Measurements from ENCODE around the gene JAK2.
"Not testable (repeated sequence)": the region's sequence is repeated elsewhere in the genome, so short reads cannot be mapped to it uniquely, and the experiment has no call there.

Gene JAK2

DNA sequence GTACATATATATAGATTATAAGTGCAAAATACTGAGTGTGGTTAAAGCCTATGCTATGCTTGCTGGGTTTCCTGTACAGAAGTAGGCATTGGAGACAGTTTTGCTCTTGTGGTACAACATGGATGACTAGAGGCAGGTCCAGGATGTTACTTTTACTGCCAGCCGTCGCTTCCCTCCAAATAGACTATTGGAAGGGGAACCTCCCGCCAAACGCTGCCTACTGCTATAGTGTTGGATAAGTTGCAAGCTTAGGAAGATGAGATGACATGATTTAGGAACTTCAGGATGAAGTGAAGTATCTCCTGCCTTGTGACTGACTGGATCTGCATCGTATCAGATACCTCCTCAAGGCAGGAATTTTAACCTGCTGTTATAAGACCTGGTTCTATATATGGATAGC lies 30.9 kb downstream of the JAK2 start:
- DNase-seq = no peak
- intact Hi-C loops (cut with DNase I) = no loop called here

DNA sequence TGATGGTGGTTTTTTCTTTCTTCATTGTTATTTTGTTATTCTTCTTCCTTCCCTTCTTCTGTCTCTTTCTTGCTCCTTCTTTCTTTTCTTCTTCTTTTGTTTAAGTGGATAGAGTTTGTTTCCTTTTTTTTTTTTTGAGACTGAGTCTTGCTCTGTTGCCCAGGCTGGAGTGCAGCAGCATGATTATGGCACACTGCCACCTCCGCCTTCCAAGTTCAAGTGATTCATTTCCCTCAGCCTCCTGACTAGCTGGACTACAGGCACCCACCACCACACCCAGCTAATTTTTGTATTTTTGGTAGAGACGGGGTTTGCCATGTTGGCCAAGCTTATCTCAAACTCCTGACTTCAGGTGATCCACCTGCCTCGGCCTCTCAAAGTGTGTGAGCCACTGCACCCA lies 40.3 kb downstream of the JAK2 start:
- DNase-seq = no peak
- intact Hi-C loops (cut with DNase I) = no loop called here

DNA sequence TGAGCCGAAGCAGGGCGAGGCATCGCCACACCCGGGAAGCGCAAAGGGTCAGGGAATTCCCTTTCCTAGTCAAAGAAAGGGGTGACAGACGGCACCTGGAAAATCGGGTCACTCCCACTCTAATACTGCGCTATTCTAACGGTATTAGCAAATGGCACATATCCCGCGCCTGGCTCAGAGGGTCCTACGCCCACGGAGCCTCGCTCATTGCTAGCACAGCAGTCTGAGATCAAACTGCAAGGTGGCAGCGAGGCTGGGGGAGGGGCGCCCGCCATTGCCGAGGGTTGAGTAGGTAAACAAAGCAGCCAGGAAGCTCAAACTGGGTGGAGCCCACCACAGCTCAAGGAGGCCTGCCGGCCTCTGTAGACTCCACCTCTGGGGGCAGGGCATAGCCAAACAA lies 46.9 kb downstream of the JAK2 start:
- DNase-seq; intact Hi-C loops (cut with DNase I): not testable (repeated sequence)

DNA sequence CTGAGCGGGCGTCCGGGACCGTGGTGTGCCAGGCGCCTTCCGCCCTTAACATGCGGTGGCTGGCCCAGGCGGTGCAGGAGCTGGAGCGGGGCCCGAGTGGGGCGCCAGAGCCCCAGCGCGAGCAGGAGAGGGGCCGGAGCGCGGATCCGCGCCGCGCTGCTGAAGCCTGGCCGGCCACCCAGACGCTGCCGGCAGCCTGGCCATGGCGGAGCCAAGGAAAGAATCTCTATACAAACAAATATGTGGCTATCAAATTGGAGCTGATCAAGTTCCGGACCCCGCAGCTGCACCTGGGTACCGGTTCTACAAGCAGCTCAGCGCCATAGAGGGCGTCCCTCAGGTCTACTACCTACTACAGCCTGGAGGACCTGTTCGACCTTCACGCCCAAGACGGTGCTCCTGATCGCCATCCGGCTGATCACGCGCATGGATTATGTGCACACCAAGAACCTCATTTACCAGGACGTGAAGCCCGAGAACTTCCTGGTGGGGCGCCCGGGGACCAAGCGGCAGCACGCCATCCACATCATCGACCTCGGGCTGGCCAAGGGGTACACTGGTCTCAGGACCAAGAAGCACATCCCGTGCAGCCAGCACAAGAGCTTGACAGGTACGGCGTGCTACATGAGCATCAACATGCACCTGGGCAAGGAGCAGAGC lies 55.8 kb downstream of the JAK2 start:
- no peak for DNase-seq
- intact Hi-C loops (cut with DNase I) = no loop called here

DNA sequence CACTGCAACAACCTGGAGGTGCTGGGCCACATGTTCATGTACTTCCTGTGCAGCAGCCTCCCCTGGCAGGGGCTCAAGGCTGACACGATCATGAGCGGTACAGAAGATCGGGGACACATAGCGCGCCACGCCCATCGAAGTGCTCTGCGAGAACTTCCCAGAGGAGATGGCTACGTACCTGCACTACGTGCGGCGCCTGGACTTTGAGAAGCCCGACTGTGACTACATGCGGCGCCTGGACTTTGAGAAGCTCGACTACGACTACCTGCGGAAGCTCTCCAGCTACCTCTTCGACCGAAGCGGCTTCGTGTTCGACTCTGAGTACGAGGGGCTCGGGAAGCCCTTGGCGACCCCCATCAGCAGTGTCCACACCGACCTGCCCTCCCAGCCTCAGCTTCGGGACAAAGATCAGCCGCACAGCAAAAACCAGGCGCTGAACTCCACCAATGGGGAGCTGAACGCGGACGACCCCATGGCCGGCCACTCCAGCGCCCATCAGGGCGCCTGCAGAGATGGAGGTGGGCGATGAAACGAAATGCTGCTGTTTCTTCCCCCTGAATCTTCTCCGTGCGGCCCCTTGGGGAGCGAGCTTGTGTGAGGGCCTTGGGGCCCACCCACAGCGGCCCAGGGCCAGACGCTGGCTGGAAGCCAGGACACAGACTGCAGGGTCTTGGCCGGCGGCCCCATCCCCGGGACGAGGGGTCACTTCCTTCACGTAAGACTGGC lies 56.5 kb downstream of the JAK2 start:
- no peak for DNase-seq
- intact Hi-C loops (cut with DNase I) = no loop called here

DNA sequence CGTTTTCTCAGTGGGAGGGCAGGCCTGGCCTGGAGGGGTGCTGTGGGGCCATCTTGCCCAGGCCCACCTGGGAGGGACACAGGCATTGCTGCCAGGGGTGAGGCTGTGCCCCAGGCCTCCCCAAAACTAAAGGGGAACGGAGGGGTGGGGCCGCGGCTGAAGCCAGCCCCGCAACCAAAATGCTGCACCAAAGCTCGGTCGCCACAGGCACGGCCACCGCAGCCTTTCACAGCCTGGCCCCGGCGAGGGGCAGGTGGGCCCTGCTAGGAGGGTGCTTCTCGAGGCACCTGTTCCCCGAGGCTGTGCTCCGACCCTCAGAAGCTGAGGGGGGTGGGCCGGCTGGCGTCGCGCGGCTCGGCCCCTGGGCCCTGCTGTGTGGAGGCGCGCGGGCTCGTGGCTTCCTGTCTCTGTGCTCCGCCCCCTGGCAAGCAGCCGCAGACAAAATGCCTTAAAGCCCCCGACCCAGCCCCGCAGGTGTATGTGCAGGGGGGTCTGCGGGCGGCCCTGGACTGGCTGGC lies 57.6 kb downstream of the JAK2 start:
- DNase-seq = peak in 1 of 42 donors; percentile 4
- intact Hi-C loops (cut with DNase I) = no loop called here

DNA sequence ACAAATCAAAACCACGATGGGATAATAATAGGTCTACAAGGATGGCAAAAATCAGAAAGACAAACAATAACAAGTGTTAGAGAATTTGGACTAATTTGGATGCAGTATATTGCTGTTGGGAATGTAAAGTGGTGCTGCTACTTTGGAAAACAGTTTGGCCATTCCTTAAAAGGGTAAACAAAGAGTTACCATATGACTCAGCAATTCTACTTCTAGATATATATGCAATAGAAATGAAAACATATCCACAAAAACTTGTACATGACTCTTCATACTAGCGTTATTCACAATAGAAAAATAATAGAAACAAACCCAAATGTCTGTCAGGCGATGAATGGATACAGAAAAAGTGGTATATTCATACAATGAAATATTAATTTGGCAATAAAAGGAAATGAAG lies 58.3 kb downstream of the JAK2 start:
- DNase-seq = no peak
- intact Hi-C loops (cut with DNase I) = no loop called here

DNA sequence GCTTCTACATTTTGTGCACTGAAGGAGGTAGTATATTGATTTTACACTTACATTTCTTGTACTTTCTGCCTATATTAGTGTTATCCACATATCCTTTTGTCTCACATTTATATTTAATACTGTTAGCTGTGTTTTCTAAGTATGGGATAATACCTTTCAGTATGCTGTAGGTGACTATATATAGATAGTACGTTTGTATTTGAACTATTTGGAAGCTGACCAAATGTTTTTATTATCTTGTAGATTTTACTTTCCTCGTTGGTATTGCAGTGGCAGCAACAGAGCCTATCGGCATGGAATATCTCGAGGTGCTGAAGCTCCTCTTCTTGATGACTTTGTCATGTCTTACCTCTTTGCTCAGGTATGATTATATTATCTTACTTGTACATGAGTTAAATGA lies 59.1 kb downstream of the JAK2 start:
- no peak for DNase-seq
- intact Hi-C loops (cut with DNase I) = no loop called here

DNA sequence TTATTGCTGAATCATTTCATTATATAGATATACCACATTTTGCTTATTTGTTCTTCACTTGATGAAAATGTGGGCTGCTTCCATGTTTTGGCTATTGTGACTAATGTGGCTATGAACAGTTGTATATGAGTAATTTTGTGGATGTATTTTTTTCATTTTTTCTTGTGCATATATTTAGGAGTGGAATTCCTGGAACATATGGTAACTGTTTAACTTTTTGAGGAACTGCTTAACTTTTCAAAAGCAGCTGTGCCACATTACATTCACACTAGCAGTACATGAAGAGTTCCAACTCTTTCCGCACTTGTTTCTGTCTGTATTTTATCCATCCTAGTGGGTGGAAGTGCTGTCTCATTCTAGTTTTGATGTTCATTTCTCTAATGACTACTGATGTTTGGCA lies 67.8 kb downstream of the JAK2 start:
- DNase-seq = no peak
- intact Hi-C loops (cut with DNase I) = no loop called here

DNA sequence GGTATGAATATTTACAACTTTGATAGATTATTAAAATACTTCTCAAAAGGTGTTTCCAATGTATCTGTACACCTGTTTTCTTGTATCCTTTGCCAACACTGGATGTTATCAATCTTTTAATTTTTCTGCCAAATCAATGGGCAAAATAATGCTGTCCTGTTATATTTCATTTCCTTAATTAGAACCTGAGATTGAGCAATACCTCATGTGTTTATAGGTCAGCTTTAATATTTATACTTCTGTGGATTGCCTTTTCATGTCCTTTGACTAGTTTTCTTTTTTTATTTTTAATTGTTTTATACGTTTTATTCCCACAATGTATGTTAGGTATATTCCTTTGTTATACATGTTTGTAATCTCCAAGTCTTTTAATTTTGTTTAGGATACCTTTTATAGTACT lies 77.6 kb downstream of the JAK2 start:
- intact Hi-C loops (cut with DNase I) = no loop called here
- no peak for DNase-seq

DNA sequence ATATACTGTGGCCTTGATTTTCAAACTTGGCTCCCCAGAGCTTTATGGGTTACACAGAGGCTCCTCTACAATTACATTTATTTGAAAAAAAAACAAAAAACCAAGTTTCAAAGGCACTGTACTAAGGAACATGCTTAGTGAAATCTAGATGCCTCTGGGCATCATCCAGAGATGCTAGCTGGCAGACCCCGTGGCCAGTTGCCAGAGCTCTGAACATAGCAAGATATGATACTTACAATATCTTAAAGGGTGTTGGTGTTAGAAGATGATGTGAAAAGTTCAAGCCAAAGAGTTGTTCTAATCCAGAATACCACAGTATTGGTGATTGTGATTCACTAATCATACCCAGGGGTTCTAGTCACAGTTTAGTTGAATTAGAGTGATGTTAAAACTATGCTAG lies 87.8 kb downstream of the JAK2 start:
- intact Hi-C loops (cut with DNase I) = no loop called here
- DNase-seq = no peak

DNA sequence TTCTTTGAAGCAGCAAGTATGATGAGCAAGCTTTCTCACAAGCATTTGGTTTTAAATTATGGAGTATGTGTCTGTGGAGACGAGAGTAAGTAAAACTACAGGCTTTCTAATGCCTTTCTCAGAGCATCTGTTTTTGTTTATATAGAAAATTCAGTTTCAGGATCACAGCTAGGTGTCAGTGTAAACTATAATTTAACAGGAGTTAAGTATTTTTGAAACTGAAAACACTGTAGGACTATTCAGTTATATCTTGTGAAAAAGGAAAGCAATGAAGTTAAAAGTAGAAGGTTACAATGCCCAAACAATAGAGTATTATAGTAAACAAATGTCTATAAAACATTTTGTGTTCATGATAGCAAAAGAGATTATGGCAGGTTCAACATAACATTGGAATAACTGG lies 88.6 kb downstream of the JAK2 start:
- intact Hi-C loops (cut with DNase I) = no loop called here
- DNase-seq = no peak

DNA sequence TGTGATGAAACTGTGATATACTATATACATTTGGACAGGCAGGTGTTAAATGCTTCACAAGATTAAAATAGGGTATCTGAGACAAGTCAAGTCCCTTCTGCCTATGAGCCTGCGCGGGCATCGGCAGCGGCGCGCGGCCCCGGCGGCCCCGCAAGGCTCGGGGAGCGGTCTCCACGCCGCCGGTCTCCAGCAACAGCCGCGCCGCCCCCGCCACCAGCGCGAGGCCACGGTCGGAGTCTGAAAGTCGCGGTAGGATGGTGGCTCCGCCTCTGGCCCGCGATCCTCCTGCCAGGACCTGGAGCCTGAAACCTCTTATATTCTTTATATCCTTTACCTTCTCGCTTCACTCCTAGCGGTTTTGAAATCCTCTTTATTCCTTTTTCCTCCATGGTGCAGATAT lies 100.9 kb downstream of the JAK2 start:
- intact Hi-C loops (cut with DNase I) = no loop called here

DNA sequence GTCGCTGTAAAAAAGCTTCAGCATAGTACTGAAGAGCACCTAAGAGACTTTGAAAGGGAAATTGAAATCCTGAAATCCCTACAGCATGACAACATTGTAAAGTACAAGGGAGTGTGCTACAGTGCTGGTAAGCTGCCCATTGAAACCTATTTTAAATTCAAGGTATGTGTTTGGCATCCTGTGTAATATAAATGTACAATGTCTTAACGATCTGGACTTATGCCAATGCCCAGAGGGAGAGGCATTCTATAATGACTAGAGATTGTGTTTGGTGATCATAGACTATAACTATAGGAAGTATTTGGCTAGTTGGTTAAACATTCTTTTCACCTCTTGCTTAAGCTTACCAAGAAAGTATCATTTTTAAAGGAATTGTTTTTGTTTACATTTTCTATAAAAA lies 104.7 kb downstream of the JAK2 start:
- intact Hi-C loops (cut with DNase I) = no loop called here
- no peak for DNase-seq

More for the DNA sequence above, 100.9 kb downstream of the JAK2 start:
- no peak for DNase-seq

DNA sequence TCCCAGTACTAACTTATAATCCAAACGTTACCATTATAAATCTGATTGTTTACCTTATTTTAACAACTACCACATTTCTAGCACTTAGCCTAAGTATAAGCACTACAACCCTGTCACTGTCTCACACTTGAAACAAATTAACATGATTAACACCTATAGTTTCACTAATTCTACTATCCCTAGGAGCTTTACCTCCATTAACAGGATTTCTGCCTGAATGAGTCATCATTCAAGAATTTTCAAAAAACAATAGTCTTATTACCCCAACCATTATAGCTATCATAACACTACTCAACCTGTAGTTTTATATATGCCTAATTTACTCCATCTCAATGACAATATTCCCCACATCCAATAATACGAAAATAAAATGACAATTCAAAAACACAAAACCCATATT lies 110.7 kb downstream of the JAK2 start:
- intact Hi-C loops (cut with DNase I) = no loop called here
- no peak for DNase-seq

DNA sequence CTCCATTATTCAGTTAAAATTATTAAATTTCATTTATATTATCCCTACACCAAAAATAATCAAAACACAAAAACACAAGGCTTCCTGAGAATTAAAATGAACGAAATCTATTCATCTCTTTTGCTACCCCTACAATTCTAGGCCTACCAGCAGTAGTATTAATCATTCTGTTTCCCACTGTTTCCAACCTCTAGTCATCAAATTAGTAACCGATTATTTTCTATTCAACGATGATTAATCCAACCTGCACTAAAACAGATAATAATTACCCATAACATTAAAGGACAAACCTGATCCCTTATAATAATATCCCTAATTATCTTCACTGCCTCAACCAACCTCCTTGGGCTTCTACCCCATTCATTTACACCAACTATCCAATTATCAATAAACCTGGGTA lies 114.4 kb downstream of the JAK2 start:
- intact Hi-C loops (cut with DNase I) = no loop called here
- no peak for DNase-seq

DNA sequence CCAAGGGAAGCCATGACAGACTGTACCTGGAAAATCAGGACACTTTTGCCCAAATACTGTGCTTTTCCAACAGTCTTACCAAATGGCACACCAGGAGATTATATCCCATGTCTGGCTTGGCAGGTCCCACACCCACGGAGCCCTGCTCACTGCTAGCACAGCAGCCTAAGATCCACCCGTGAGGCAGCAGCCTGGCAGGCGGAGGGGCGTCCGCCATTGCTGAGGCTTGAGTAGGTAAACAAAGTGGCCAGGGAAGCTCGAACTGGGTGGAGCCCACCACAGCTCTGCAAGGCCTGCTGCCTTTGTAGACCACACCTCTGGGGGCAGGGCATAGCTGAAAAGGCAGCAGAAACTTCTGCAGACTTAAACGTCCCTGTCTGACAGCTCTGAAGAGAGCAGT lies 116.1 kb downstream of the JAK2 start:
- intact Hi-C loops (cut with DNase I); DNase-seq: not testable (repeated sequence)

DNA sequence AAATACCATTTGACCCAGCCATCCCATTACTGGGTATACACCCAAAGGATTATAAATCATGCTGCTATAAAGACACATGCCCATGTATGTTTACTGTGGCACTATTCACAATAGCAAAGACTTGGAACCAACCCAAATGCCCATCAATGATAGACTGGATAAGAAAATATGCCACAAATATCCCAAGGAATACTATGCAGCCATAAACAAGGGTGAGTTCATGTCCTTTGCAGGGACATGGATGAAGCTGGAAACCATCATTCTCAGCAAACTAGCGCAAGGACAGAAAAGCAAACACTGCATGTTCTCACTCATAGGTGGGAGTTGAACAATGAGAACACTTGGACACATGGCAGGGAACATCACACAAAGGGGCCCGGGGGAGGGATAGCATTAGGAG lies 121.4 kb downstream of the JAK2 start:
- DNase-seq; intact Hi-C loops (cut with DNase I): not testable (repeated sequence)

DNA sequence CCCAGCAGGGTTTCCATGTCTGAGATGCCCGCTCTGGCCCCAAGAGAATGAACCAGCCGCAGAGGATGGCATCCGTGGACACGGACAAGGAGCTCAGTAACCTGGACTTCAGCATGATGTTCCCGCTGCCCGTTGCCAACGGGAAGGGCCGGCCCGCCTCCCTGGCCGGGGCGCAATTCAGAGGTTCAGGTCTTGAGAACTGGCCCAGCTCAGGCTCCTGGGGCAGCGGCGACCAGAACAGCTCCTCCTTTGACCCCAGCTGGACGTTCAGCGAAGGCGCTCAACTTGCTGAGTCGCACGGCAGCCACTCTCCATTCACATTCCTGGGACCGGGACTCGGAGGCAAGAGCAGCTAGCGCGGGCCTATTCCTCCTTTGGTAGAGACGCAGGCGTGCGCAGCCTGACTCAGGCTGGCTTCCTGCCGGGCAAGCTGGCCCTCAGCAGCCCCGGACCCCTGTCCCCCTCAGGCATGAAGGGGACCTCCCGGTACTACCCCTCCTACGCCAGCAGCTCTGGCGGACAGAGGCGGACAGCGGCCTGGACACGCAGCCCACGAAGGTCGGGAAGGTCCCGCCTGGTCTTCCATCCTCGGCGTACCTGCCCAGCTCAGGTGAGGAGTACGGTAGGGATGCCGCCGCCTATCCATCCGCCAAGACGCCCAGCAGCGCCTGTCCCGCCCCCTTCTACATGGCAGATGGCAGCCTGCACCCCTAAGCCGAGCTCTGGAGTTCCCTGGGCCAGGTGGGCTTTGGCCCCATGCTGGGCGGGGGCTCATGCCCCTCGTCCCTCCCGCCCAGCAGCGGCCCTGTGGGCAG lies 126.0 kb downstream of the JAK2 start:
- intact Hi-C loops (cut with DNase I) = no loop called here
- DNase-seq = no peak

DNA sequence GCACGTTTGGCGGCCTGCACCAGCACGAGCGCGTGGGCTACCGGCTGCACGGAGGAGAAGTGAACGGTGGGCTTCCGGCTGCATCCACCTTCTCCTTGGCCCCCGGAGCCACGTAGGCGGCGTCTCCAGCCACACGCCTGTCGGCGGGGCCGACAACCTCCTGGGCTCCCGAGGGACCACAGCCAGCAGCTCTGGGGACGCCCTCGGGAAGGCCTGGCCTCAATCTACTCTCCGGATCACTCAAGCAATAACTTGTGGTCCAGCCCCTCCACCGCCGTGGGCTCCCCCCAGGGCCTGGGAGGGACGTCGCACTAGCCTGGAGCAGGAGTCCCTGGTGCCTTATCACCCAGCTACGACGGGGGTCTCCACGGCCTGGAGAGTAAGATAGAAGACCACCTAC lies 126.6 kb downstream of the JAK2 start:
- intact Hi-C loops (cut with DNase I) = no loop called here
- no peak for DNase-seq

Data from head of caudate nucleus (tissue), 42 donors.